GM12865 (cell line): ENCODE measurements around the gene SPEN.

ENCODE experiments used
- DNase-seq: peaks from one replicate; pipeline ENCODE4 v3.0.0; 2010; ENCODE audit warnings: low read depth
- H3K4me3 ChIP-seq: 2 replicates; pipeline ENCODE4 v1.5.1; 2011; ENCODE audit warnings: mild to moderate bottlenecking, low read depth, low read length, control low read depth
- TF ChIP-seq, protein P1 (sequence below): IDR thresholded peaks from 2 replicates; pipeline ENCODE4 v1.5.1; 2011; ENCODE audit warnings: low read length, control low read depth, low read depth, inconsistent platforms; ENCODE audit not compliant: insufficient read depth; ENCODE audit errors: missing control alignments

Gene SPEN

DNA sequence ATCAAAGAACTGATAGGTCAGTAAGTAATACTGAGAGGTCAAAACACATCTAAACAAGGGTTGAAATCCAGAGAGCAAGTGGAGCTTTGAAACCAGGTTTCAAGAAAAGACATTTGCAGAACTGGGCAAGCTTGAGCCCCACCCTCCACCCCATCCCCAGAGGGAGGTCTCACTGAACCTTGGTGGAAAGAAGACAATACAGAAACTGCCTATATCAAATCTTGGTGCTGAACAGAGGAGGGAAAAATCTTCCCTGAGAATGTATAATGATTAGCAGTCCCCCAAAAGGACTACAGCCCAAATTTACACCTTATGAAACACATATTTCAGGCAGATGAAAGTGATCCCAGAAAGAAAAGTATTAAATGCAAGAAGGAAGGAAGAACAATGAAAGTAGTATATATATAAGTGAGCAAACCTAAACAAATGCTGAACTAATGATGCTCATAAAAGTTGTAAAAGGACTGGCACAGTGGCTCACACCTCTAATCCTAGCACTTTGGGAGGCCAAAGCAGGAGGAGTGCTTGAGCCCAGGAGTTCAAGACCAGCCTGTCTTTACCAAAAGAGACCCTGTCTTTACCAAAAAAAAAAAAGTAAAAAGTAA, 116.0 kb downstream of the SPEN start:
- DNase-seq = peak; percentile 53
- peak overlapping the region; percentile 8 for H3K4me3 ChIP-seq
- TF ChIP-seq, protein P1, sequence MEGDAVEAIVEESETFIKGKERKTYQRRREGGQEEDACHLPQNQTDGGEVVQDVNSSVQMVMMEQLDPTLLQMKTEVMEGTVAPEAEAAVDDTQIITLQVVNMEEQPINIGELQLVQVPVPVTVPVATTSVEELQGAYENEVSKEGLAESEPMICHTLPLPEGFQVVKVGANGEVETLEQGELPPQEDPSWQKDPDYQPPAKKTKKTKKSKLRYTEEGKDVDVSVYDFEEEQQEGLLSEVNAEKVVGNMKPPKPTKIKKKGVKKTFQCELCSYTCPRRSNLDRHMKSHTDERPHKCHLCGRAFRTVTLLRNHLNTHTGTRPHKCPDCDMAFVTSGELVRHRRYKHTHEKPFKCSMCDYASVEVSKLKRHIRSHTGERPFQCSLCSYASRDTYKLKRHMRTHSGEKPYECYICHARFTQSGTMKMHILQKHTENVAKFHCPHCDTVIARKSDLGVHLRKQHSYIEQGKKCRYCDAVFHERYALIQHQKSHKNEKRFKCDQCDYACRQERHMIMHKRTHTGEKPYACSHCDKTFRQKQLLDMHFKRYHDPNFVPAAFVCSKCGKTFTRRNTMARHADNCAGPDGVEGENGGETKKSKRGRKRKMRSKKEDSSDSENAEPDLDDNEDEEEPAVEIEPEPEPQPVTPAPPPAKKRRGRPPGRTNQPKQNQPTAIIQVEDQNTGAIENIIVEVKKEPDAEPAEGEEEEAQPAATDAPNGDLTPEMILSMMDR = no peak

DNA sequence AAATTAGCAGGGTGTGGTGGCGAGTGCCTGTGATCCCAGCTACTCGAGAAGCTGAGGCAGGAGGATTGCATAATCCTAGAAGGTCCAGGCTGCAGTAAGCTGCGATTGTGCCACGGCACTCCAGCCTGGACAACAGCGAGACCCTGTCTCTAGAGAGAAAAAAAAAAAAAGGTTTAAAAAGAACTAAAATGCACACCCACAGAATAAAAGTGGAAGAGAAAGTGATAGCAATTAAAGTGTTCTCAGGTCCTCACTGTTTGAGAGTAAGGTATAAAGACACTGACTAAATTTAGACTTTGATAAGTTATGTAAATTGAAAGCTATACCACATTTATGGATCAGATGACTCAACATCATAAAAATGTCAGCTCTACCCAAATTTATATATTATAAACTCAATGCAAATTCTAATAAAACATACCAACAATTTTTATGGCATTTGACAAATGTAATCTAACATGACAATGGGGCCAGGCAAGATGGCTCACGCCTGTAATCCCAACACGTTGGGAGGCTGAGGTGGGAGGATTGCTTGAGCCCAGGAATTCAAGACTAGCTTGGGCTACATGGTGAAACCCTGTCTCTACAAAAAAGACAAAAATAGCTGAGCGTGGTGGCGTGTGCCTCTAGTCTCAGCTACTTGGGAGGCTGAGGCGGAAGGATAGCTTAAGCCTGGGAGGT, 116.6 kb downstream of the SPEN start:
- DNase-seq = peak; percentile 70
- TF ChIP-seq, protein P1 = no peak
- peak overlapping the region; percentile 8 for H3K4me3 ChIP-seq

DNA sequence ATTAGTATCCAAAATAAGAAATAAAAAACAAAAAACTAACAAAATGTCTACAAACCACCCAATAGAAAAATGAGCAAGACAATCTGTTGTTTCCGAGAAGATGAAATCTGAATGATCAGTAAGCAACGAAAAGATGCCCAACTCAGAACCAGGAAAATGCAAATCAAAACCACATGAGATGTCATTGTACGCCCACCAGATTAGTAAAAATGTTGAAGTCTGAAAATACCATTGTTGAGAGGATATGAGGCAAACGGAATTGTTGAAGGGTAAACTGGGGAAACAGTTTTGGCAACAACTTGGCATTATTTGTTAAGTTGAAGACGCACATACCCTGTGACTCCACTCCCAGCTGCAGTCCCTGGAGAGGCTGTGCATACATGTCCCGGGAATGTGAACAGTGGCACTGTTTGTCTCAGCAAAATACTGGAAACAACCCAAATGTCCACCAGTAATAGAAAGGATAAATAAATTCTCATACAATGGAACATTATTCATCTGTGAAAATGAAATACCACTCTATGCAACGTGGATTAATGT, 117.8 kb downstream of the SPEN start:
- H3K4me3 ChIP-seq = peak overlapping the region; percentile 22
- DNase-seq = peak; percentile 70
- TF ChIP-seq, protein P1 = no peak

DNA sequence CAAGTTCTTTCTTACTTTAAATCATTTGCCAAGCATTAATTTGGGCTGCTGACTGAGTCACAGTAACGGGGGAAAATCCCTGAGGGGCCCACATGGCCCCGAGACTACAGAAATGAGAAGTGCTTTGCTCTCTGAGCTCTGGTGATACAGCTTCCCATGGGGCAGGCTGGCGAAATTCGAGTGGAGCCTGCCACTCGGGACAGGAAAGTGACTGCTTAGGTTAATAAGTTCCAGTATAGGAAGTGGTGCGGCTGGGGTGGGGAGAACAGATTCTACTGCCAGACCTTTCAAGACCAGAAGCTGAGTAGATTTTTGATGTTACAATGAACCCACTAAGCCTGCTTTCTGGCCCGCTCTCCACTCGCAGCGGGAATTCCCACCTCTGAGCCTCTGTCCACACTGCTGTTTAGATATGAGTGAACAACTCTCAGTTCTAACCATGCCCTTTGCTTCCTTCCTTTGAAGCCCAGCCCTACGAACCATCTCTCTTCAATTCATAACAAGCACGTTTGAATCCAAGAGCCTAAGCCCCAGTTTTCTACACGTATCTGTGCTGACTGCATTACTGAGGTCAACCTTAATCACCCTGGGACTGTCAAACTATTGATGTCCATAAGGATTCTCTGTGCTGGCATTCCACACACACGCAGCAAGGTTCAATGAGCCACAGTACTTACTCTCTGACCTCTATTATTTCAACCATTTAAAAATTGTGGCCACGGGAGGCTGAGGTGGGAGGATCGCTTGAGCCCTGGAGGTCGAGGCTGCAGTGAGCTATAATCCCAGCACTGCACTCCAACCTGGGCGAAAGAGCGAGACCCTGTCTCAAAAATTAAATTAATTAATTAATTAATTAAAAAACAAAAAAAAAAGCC, 118.8 kb downstream of the SPEN start:
- H3K4me3 ChIP-seq = peak overlapping the region; percentile 22
- TF ChIP-seq, protein P1 = no peak
- peak; percentile 95 for DNase-seq

DNA sequence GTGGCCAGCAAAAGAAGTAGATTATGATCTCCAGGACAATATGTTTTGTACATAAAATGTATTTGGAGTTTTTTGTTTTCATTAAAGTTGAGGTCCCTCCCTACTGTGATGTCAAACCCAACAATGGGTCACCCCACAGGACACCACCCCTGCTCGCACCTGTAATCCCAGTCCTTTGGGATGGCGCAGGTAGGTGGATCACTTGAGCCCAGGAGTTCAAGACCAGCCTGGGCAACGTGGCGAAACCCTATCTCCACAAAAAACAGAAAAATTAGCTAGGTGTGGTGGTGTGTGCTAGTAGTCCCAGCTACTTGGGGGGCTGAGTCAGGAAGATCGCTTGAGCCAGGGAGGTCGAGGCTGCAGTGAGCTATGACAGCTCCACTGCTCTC, 119.4 kb downstream of the SPEN start:
- DNase-seq = no peak
- no peak overlapping the region for H3K4me3 ChIP-seq
- TF ChIP-seq, protein P1 = no peak

DNA sequence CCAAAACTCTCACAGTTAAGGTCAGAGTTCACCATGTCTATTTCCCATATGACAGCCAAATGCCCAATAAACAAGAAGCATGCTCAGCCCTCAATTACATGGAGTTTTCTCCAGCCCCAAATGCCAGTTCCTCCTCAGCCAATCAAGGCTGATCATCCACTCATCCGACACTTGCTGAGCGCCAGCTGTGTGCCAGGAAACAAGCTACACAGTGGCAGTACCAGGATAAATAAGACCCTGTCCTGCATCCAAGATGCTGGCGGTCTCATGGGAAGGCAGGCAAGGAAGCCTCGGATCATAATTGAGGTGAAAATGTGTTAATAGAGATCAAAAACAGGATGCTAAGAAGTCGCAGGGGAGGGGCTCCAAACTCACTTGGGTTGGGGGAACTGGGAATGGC, 120.7 kb downstream of the SPEN start:
- TF ChIP-seq, protein P1 = no peak
- no peak for DNase-seq
- H3K4me3 ChIP-seq = no peak overlapping the region
